K562 (cell line): Measurements from ENCODE around the gene RNF123. TPM values are rescaled to one million over a fixed set of nuclear protein-coding genes. Genes with fewer than 3 reads are reported as not detected.

Experiments
- ATAC-seq: fragments of 200-7000 bp; cut with Tn5 transposase; 3 replicates; pipeline ENCODE4 v1.9.1; 2020; ENCODE audit warnings: moderate library complexity
- BruUV-seq: library from RNA; stranded (reverse); fragments of 400-500 nt; replicated peaks from 2 replicates; lab custom pipeline; 2021; lab: Mats Ljungman, UMichigan
- CTCF ChIA-PET: fragments of 300-600 bp; formaldehyde crosslinking; extraction: SDS; loops from one replicate; lab custom pipeline; 2021; ENCODE audit warnings: low intra/inter-chr PET ratio; lab: Yijun Ruan, JAX
- POLR2A ChIA-PET: fragments of 300-600, 350-650 bp; sonication (Branson Sonifier 250); formaldehyde crosslinking; extraction: SDS; loops from one replicate; lab custom pipeline; 2021; ENCODE audit warnings: antibody characterized with exemption, inconsistent platforms; lab: Yijun Ruan, JAX
- DNase-seq, 4 experiments: peaks; one replicate each; pipeline versions ENCODE4 v3.0.0 to v3.0.0-alpha.2; 2011 to 2018; ENCODE audit warnings: low spot score in 3 of 4, mixed read lengths in 3 of 4; ENCODE audit errors: extremely low read depth in 1 of 4
- FAIRE-seq: peaks from 2 replicates; lab custom pipeline; 2011; peaks lifted over from hg19 to GRCh38; lab: Jason Lieb, UNC
- H2AFZ ChIP-seq: 2 replicates; pipeline ENCODE4 v1.6.0; 2011; ENCODE audit warnings: low read depth, low read length, control low read depth, inconsistent platforms
- H3K27ac ChIP-seq: fragments of 200-600 bp; 3 replicates; pipeline ENCODE4 v1.8.0; 2011; ENCODE audit warnings: low read depth, mild to moderate bottlenecking, control low read depth, inconsistent platforms, low read length, moderate library complexity, mixed read lengths; ENCODE audit errors: extremely low read depth
- H3K27me3 ChIP-seq, 2 experiments: fragments of 300-600 bp in 1 of 2; 2 replicates in 1 of 2; 3 replicates in 1 of 2; pipeline versions ENCODE4 v1.6.0 to v1.8.0; 2011; ENCODE audit warnings: inconsistent platforms in 2 of 2, low read length in 2 of 2, mild to moderate bottlenecking in 1 of 2, mixed read lengths in 1 of 2, moderate library complexity in 1 of 2; ENCODE audit not compliant: control insufficient read depth in 2 of 2, insufficient read depth in 2 of 2
- H3K36me3 ChIP-seq: fragments of 300-600 bp; 3 replicates; pipeline ENCODE4 v1.8.0; 2011; ENCODE audit warnings: mild to moderate bottlenecking, low read length, inconsistent platforms; ENCODE audit not compliant: control insufficient read depth, insufficient read depth
- H3K4me1 ChIP-seq, 2 experiments: fragments of 200-600 bp in 1 of 2; replicated peaks in 1 of 2; 2 replicates in 1 of 2; 3 replicates in 1 of 2; pipeline versions ENCODE4 v1.5.1 to v1.8.0; 2011; ENCODE audit warnings: inconsistent platforms in 2 of 2, low read length in 2 of 2, mild to moderate bottlenecking in 1 of 2, mixed read lengths in 1 of 2, moderate library complexity in 1 of 2; ENCODE audit not compliant: control insufficient read depth in 2 of 2, insufficient read depth in 2 of 2
- H3K4me2 ChIP-seq: 2 replicates; pipeline ENCODE4 v1.6.1; 2011; ENCODE audit warnings: low read length, control low read depth, inconsistent platforms, mixed read lengths; ENCODE audit not compliant: insufficient read depth
- H3K4me3 ChIP-seq: fragments of 200-600 bp; sonication (generic), shearing (Covaris generic); 2 replicates; pipeline ENCODE4 v1.5.1; 2016; ENCODE audit warnings: control low read depth, inconsistent platforms
- H3K79me2 ChIP-seq: fragments of 200-600 bp; 3 replicates; pipeline ENCODE4 v1.8.0; 2011; ENCODE audit warnings: low read length, inconsistent platforms; ENCODE audit not compliant: control insufficient read depth, insufficient read depth
- H3K9ac ChIP-seq, 2 experiments: 2 replicates each; pipeline versions ENCODE4 v1.6.0 to v1.6.1; 2011; ENCODE audit warnings: low read depth in 2 of 2, low read length in 2 of 2, control low read depth in 1 of 2, inconsistent platforms in 1 of 2, mild to moderate bottlenecking in 1 of 2, mixed read lengths in 1 of 2; ENCODE audit not compliant: insufficient read depth in 1 of 2
- H3K9me1 ChIP-seq: one replicate; pipeline ENCODE4 v1.6.0; 2011; ENCODE audit warnings: inconsistent platforms, mild to moderate bottlenecking, low read length, moderate library complexity; ENCODE audit not compliant: control insufficient read depth, insufficient read depth
- H3K9me3 ChIP-seq: replicated peaks from 2 replicates; pipeline ENCODE4 v1.5.1; 2011; ENCODE audit warnings: low read depth, low read length, inconsistent platforms; ENCODE audit not compliant: control insufficient read depth, insufficient read depth
- H4K20me1 ChIP-seq: replicated peaks from 2 replicates; pipeline ENCODE4 v1.6.1; 2011; ENCODE audit warnings: low read length, inconsistent platforms, mixed read lengths; ENCODE audit not compliant: control insufficient read depth, insufficient read depth
- ATF3 ChIP-seq, 2 experiments: fragments of 450-650 bp in 1 of 2; sonication (generic) in 1 of 2; formaldehyde crosslinking in 1 of 2; IDR thresholded peaks in 1 of 2; conservative IDR thresholded peaks in 1 of 2; 2 replicates each; pipeline versions ENCODE4 v1.6.1 to v1.8.1; 2016 to 2023; ENCODE audit warnings: mild to moderate bottlenecking in 2 of 2, moderate library complexity in 2 of 2, inconsistent platforms in 1 of 2, missing genetic modification reagents in 1 of 2
- BHLHE40 ChIP-seq: IDR thresholded peaks from 2 replicates; pipeline ENCODE4 v1.6.1; 2011; ENCODE audit warnings: low read length, improper control_type of control experiment
- JUND ChIP-seq, 2 experiments: IDR thresholded peaks; 2 replicates in 1 of 2; 3 replicates in 1 of 2; pipeline ENCODE4 v1.6.1; 2011; ENCODE audit warnings: borderline replicate concordance in 2 of 2, low read depth in 2 of 2, low read length in 2 of 2, improper control_type of control experiment in 1 of 2, missing biosample characterization in 1 of 2, missing genetic modification characterization in 1 of 2, missing genetic modification reagents in 1 of 2
- REST ChIP-seq, 2 experiments: fragments of 450-650 bp; formaldehyde crosslinking in 1 of 2; IDR thresholded peaks; 2 replicates each; pipeline versions ENCODE4 v1.4.0 to v1.6.1; 2014 to 2020; ENCODE audit warnings: mild to moderate bottlenecking in 2 of 2, borderline replicate concordance in 1 of 2, low read depth in 1 of 2
- WGBS: fragments of 100-300 bp; shearing (Covaris generic); methylation state at CpG from one replicate; pipeline ENCODE4 v1.1.6; 2016; ENCODE audit warnings: low coverage, mixed read lengths; ENCODE audit not compliant: insufficient coverage; ENCODE audit errors: missing lambda C conversion rate; 5-methylcytosine and 5-hydroxymethylcytosine counted together
- in situ Hi-C: fragments of 300-500 bp; cut with MboI; formaldehyde crosslinking; loops from 4 replicates; pipeline ENCODE4 v1.15.0; 2018; ENCODE audit warnings: inconsistent platforms, mixed read lengths
- intact Hi-C: fragments of 100-400 bp; cut with micrococcal nuclease; formaldehyde crosslinking; loops from 2 replicates; pipeline ENCODE4 v1.14.2; 2022
- polyA plus RNA-seq, 8 experiments: library from polyadenylated mRNA; depleted of rRNA in 4 of 8; stranded (reverse) in 5 of 8; unstranded in 3 of 8; fragments of >200 nt; fragmentation: Nextera tagmentation in 2 of 8; fragmentation: Illumina TruSeq in 1 of 8; extraction: Ambion mirVana in 2 of 8; extraction: Trizol in 1 of 8; gene quantifications; 2 replicates each; pipeline versions ENCODE4 v1.2.1 to v1.2.3, GENCODE V29; 2011 to 2014; ENCODE audit warnings: inconsistent platforms in 1 of 8, missing spikeins in 1 of 8
- total RNA-seq, 7 experiments: library from RNA; depleted of rRNA in 6 of 7; stranded (reverse); fragments of >200 nt in 6 of 7; fragmentation: Illumina TruSeq in 2 of 7; extraction: Trizol in 2 of 7; gene quantifications; 2 replicates each; pipeline versions ENCODE4 v1.2.1 to v1.2.3, GENCODE V29; 2011 to 2021; ENCODE audit warnings: low replicate concordance in 1 of 7

The RNF123 gene
- total and polyA plus RNA-seq, 9 of the 15 experiments (the other 6 are each of a cell fraction or from before 2014, with no cell fraction given): 8.7 to 53.1 (median 17.5) TPM

GRCh38 chr3:49661281-49661680, 28.1 kb upstream of the RNF123 start:
- DNase-seq (peak in 2 of 4 experiments; percentile 29 to 31), ATAC-seq (no peak), FAIRE-seq (no peak)
- in situ Hi-C loops: loop anchor here (10.0 kb wide), 1 partner anchor 96 kb away; no protein-coding TSS in a partner anchor
- Histone ChIP-seq H3K27me3 (no peaks in the 10 kb centered on the region), H3K4me2 (no peak overlapping the region), H3K27ac (no peak overlapping the region), H3K9me3 (no peaks in the 10 kb centered on the region), H2AFZ (no peak overlapping the region), H3K9ac (no peak overlapping the region), H3K4me3 (no peak overlapping the region), H3K79me2 (no peaks in the 10 kb centered on the region), H3K36me3 (no peaks in the 10 kb centered on the region), H3K4me1 (peaks cover 0 to 14% of the 10 kb centered on the region in 2 experiments; a peak in 2 of 5 replicates), H3K9me1 (no peaks in the 10 kb centered on the region), H4K20me1 (no peaks in the 10 kb centered on the region)
- BruUV-seq: no TSS peak
- intact Hi-C loops: no loop called here
- POLR2A ChIA-PET: no interaction called here
- CTCF ChIA-PET: no interaction called here
- peak; percentile 23; the same call in 1 of the 2 replicates for TF ChIP-seq JUND (IDR thresholded peaks at IDR 0.05; ENCODE audit: borderline replicate concordance, low read depth, low read length)
- no peak for TF ChIP-seq JUND (tag; IDR thresholded peaks at IDR 0.05; ENCODE audit: borderline replicate concordance, low read depth, low read length)
- peak; percentile 43; the same call in 1 of the 2 replicates for TF ChIP-seq REST (IDR thresholded peaks at IDR 0.05; ENCODE audit: borderline replicate concordance)
- no peak for TF ChIP-seq REST (CRISPR knock-in tag; IDR thresholded peaks at IDR 0.05; ENCODE audit: low read depth)
- TF ChIP-seq BHLHE40: no peak
- peak; percentile 56 for TF ChIP-seq ATF3 (IDR thresholded peaks at IDR 0.05)
- no peak for TF ChIP-seq ATF3 (CRISPR knock-in tag; conservative IDR thresholded peaks at IDR 0.05)
- WGBS: 26% methylated on average over 9 of the region's 14 CpGs
